Neural cell (in vitro differentiated cells): Measurements from ENCODE around the gene NECAB3. TPM values are rescaled to one million over a fixed set of nuclear protein-coding genes. Genes with fewer than 3 reads are reported as not detected.

Experiments
- H2AFZ ChIP-seq: fragments of 200-600, 300-800 bp; sonication (generic), shearing (Covaris generic); 2 replicates; pipeline ENCODE4 v1.6.0; 2014; ENCODE audit warnings: low read depth, mild to moderate bottlenecking, antibody characterized with exemption, low read length, moderate library complexity
- H3F3A ChIP-seq: fragments of 200-600 bp; shearing (Covaris generic); 2 replicates; pipeline ENCODE4 v1.6.1; 2016; ENCODE audit warnings: mild to moderate bottlenecking, moderate library complexity, mixed read lengths, antibody characterized with exemption, low read length; ENCODE audit not compliant: insufficient read depth, poor library complexity, severe bottlenecking
- H3K27ac ChIP-seq: fragments of 200-600, 300-800 bp; sonication (generic), shearing (Covaris generic); 2 replicates; pipeline ENCODE4 v1.5.1; 2014; ENCODE audit warnings: mild to moderate bottlenecking, low read length, moderate library complexity
- H3K27me3 ChIP-seq: fragments of 300-800, 200-600 bp; sonication (generic), shearing (Covaris generic); 2 replicates; pipeline ENCODE4 v1.6.0; 2014; ENCODE audit warnings: mild to moderate bottlenecking, low read depth, low read length, moderate library complexity; ENCODE audit not compliant: insufficient read depth
- H3K36me3 ChIP-seq: fragments of 300-800, 200-600 bp; sonication (generic), shearing (Covaris generic); 2 replicates; pipeline ENCODE4 v1.5.1; 2014; ENCODE audit warnings: mild to moderate bottlenecking, antibody characterized with exemption, low read length, moderate library complexity; ENCODE audit not compliant: insufficient read depth
- H3K4me2 ChIP-seq: fragments of 300-800, 200-600 bp; sonication (generic), shearing (Covaris generic); 2 replicates; pipeline ENCODE4 v1.6.0; 2014; ENCODE audit warnings: mild to moderate bottlenecking, low read length
- H3K4me3 ChIP-seq: fragments of 300-800, 200-600 bp; sonication (generic), shearing (Covaris generic); 2 replicates; pipeline ENCODE4 v1.5.1; 2014; ENCODE audit warnings: mild to moderate bottlenecking, low read length, moderate library complexity
- H3K79me2 ChIP-seq: fragments of 200-600 bp; shearing (Covaris generic); replicated peaks from 2 replicates; pipeline ENCODE4 v1.6.0; 2014; ENCODE audit warnings: mild to moderate bottlenecking, low read length, moderate library complexity; ENCODE audit not compliant: insufficient read depth
- H3K9ac ChIP-seq: fragments of 300-800, 200-600 bp; sonication (generic), shearing (Covaris generic); 2 replicates; pipeline ENCODE4 v1.6.1; 2016; ENCODE audit warnings: mild to moderate bottlenecking, low read length, mixed read lengths
- H3K9me2 ChIP-seq: fragments of 200-600 bp; shearing (Covaris generic); 2 replicates; pipeline ENCODE4 v1.6.1; 2016; ENCODE audit warnings: mild to moderate bottlenecking, low read length, mixed read lengths; ENCODE audit not compliant: insufficient read depth
- H3K9me3 ChIP-seq: fragments of 200-600, 300-800 bp; sonication (generic), shearing (Covaris generic); 2 replicates; pipeline ENCODE4 v1.6.1; 2016; ENCODE audit warnings: mild to moderate bottlenecking, mixed run types, low read length, moderate library complexity, mixed read lengths
- H4K20me1 ChIP-seq: fragments of 200-600 bp; shearing (Covaris generic); 2 replicates; pipeline ENCODE4 v1.6.1; 2016; ENCODE audit warnings: mild to moderate bottlenecking, mixed run types; ENCODE audit not compliant: insufficient read depth
- CTCF ChIP-seq: fragments of 450-650 bp; IDR thresholded peaks from 2 replicates; pipeline ENCODE4 v1.5.1; 2014; ENCODE audit warnings: antibody characterized with exemption, mild to moderate bottlenecking, moderate library complexity; ENCODE audit not compliant: poor library complexity, severe bottlenecking
- EP300 ChIP-seq: fragments of 450-650 bp; conservative IDR thresholded peaks from 2 replicates; pipeline ENCODE4 v1.6.1; 2014; ENCODE audit warnings: antibody characterized with exemption, mild to moderate bottlenecking, moderate library complexity; ENCODE audit not compliant: poor library complexity, severe bottlenecking
- EZH2 ChIP-seq: fragments of 200-600, 300-800 bp; shearing (Covaris generic), sonication (generic); IDR thresholded peaks from 2 replicates; pipeline ENCODE4 v1.6.1; 2014; ENCODE audit warnings: antibody characterized with exemption, low read length, borderline replicate concordance, mild to moderate bottlenecking; ENCODE audit not compliant: insufficient read depth, poor library complexity, severe bottlenecking
- MXI1 ChIP-seq: fragments of 450-650 bp; conservative IDR thresholded peaks from 2 replicates; pipeline ENCODE4 v1.6.1; 2014; ENCODE audit warnings: antibody characterized with exemption, mild to moderate bottlenecking; ENCODE audit not compliant: poor library complexity, severe bottlenecking
- POLR2AphosphoS5 ChIP-seq: IDR thresholded peaks from 2 replicates; pipeline ENCODE4 v1.6.1; 2012
- RAD21 ChIP-seq: fragments of 450-650 bp; conservative IDR thresholded peaks from 2 replicates; pipeline ENCODE4 v1.6.1; 2014; ENCODE audit warnings: antibody characterized with exemption, mild to moderate bottlenecking, moderate library complexity
- REST ChIP-seq: IDR thresholded peaks from 2 replicates; pipeline ENCODE4 v1.6.1; 2012; ENCODE audit warnings: borderline replicate concordance
- SMC3 ChIP-seq: fragments of 450-650 bp; conservative IDR thresholded peaks from 2 replicates; pipeline ENCODE4 v1.6.1; 2014; ENCODE audit warnings: antibody characterized with exemption, mild to moderate bottlenecking, moderate library complexity; ENCODE audit not compliant: poor library complexity
- TAF1 ChIP-seq: IDR thresholded peaks from 2 replicates; pipeline ENCODE4 v1.6.1; 2012; ENCODE audit warnings: low read depth
- polyA plus RNA-seq: library from polyadenylated mRNA; depleted of rRNA; stranded (reverse); fragments of >200 nt; gene quantifications from 2 replicates; pipeline ENCODE4 v1.2.3, GENCODE V29; 2014

The NECAB3 gene
- polyA plus RNA-seq, 1 donor from 2014 or later = 21.4 TPM

- Histone ChIP-seq H3K4me3 (no peak overlapping the region), H3K36me3 (no peaks in the 10 kb centered on the region), H3K9me2 (no peaks in the 10 kb centered on the region), H3K4me2 (no peak overlapping the region), H2AFZ (no peak overlapping the region), H4K20me1 (no peaks in the 10 kb centered on the region), H3K9me3 (no peaks in the 10 kb centered on the region), H3K9ac (no peak overlapping the region), H3F3A (no peaks in the 10 kb centered on the region), H3K27me3 (no peaks in the 10 kb centered on the region), H3K79me2 (no peaks in the 10 kb centered on the region), H3K27ac (no peak overlapping the region)
- TF ChIP-seq EZH2 (no peak), SMC3 (no peak), EP300 (no peak), MXI1 (no peak), POLR2AphosphoS5 (no peak), CTCF (no peak), TAF1 (no peak), REST (no peak), RAD21 (no peak)
Observed at GRCh38 chr20:33660685-33661058, 13.6 kb downstream of the NECAB3 start.

- Histone ChIP-seq H3K4me3 (no peak overlapping the region), H3K36me3 (no peaks in the 10 kb centered on the region), H3K9me3 (no peaks in the 10 kb centered on the region), H3K9ac (no peak overlapping the region), H3K27me3 (no peaks in the 10 kb centered on the region), H4K20me1 (no peaks in the 10 kb centered on the region), H2AFZ (no peak overlapping the region), H3F3A (no peaks in the 10 kb centered on the region), H3K4me2 (no peak overlapping the region), H3K79me2 (no peaks in the 10 kb centered on the region), H3K9me2 (no peaks in the 10 kb centered on the region), H3K27ac (no peak overlapping the region)
- TF ChIP-seq RAD21 = no peak
- TF ChIP-seq EZH2 = no peak
- TF ChIP-seq SMC3 = no peak
- no peak for TF ChIP-seq TAF1
- TF ChIP-seq CTCF = no peak
- TF ChIP-seq REST = no peak
- TF ChIP-seq EP300 = no peak
- no peak for TF ChIP-seq MXI1
- no peak for TF ChIP-seq POLR2AphosphoS5
Observed at GRCh38 chr20:33660035-33660684, 14.1 kb downstream of the NECAB3 start.
